HG03558 (cell line): ENCODE measurements around the gene SLC43A2.

Experiments
- ATAC-seq: cut with Tn5 transposase; IDR thresholded peaks from one replicate; pipeline ENCODE4 v1.9.1; 2021; ENCODE audit warnings: moderate number of reproducible peaks; ENCODE audit not compliant: unreplicated experiment; ENCODE audit errors: extremely low read depth

Gene SLC43A2

DNA sequence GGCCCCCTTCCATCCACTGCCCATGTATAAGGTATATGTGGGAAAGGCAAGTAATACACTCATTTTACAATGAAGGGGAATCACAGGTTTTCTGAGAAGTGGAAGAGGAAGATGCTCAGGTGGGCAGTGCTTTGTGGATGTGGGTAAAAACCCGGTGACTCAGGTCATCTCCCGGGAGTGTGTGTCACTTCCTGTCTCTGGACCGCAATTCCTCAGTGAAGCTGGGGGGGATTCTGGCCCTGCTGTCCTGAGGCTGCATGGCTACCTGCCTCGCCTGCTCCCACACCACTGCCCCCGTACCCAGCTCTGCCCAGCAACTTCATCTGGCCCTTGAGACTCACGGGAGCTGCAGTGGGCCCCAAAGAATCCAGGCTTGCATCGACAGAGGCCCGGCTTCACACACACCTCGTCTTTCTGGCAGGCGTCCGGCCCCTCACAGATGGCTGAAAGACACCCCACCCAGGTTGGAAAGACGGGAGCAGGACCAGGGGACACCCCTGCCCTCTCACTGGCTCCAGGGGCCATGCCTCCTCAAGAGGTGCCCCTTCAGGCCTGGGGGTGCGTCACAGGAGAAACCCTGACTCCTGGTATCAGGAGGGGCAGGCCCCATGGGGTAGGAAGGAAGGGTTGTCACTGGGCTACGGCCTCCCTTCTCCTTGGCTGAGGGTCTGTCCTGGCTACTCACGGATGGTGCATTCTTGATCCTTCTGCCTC, 16.0 kb upstream of the SLC43A2 start:
- no peak for ATAC-seq

DNA sequence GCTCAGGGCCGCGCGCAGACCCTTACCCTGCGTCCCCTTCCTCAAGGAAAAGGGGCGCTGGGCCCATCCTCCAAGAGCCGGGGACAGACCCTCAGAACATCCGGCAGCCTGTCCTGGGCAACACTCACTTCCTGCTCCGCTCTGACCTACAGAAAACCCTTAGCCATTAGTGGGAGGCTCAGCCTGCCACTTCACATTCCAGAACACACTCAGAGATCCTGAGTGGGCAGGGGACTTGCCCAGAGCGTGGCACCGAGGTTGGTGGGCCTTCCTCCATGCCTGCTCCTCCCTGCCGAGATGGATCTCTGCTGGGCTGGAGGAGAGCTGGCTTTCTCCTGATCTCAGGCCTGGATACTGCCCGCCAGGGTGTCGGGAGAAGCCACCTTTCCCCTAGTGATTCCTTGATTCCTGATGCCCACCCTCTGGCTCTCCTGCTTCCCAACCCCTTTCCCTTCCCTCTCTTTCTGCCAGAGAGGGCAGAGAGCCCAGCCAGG, 15.4 kb upstream of the SLC43A2 start:
- no peak for ATAC-seq

DNA sequence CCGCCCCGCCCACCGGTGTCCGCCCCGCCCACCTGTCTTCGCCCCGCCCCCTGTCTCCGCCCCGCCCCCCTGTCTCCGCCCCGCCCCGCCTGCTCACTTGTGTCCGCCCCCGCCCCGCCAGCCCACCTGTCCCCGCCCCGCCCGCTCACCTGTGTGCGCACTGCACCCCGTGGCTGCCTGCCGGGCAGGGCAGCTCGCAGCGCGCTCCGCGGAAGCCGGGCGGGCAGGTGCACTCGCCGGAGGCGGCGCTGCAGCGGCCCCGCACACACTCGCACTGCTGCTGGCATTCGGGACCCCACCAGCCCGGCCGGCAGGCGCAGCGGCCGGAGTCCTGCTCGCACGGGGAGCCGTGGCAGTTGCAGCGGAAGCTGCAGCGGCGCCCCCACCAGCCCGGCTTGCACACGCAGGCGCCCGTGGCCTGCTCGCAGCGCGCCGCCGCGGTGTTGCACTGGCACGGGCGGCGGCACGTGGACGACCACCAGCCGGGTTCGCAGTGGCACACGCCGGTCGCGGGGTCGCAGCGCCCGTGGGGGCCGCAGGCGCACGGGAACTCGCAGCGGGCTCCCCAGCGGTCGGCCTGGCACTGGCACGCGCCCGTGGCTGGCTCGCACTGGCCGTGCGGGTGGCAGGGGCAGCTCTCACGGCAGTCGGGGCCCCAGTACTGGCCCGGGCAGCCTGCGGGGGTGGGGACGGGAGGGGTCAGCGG, 14.8 kb upstream of the SLC43A2 start:
- no peak for ATAC-seq

DNA sequence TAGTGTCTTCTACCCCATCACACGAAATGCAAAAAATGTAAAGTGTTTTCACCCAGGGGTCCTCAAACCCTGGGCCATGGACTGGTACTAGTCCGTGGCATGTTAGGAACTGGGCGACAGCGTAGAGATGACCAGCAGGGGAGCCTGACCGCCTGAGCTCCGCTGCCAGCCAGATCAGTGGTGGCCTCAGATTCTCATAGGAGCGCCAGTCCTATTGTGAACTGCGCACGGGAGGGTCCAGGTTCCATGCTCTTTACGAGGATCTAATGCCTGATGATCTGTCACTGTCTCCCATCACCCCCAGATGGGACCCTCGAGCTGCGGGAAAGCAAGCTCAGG, 12.4 kb upstream of the SLC43A2 start:
- ATAC-seq, result no peak

DNA sequence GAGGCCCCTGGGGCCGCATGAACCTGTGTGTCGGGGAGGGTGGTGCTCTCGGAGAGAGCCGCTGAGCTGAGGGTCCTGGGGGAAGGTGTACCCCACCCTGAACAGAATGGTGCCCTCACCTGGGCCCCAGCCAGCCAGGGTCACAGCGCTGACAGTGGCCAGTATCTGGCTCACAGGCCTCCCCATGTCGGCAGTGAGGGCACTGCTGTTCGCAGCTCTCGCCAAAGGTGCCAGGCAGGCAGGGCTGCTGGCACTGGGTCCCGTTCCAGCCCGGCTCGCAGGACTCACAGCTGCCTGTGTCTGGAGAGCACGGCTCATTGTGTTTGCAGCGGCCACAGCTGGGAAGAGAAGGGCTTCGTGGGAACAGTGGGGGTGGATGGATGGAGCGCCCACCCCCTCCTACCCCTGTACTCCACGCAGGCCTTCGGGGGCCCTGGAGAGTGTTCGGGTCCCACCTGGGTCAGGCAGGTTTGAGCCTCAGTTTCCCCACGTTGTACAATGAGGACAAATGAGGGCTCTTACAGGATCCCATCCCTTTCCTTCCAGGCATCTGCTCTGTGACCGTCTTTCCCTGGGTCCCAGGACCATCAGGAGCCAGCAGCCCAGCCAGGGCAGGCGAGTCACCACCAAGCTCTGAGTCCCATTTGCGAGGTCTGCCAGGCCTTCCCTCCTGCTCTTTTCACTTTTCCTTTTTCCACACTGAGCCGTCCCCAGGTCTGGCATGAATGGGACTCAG, 11.9 kb upstream of the SLC43A2 start:
- no peak for ATAC-seq

DNA sequence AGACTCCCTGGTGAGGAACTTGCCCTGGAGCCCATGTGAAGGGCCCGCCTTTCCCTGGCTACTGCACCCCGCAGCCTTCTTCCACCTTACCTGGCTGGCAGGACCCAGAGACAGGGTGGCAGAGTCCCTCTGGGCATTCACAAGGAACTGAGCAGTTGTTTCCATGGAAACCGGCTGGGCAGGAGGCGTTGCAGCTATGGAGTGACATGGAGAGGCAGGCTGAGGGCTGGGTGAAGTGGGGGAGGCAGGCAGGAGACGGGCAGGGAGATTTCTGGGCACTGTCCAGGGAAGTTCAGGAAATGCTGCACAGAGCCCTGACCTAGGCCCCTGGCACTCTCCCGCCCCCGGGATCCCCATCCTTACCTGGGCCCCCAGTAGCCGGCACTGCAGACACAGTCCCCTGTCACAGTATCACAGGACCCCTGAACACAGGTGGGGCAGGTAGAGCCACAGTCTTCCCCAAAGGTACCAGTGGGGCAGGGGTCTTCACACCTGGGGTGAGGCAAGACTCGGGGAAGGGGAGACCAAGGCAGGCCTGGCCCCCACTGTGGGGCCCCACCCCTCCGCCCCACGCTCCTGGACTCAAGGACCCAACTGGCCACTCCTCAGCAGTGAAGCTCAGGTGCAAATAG, 11.0 kb upstream of the SLC43A2 start:
- ATAC-seq, result no peak

DNA sequence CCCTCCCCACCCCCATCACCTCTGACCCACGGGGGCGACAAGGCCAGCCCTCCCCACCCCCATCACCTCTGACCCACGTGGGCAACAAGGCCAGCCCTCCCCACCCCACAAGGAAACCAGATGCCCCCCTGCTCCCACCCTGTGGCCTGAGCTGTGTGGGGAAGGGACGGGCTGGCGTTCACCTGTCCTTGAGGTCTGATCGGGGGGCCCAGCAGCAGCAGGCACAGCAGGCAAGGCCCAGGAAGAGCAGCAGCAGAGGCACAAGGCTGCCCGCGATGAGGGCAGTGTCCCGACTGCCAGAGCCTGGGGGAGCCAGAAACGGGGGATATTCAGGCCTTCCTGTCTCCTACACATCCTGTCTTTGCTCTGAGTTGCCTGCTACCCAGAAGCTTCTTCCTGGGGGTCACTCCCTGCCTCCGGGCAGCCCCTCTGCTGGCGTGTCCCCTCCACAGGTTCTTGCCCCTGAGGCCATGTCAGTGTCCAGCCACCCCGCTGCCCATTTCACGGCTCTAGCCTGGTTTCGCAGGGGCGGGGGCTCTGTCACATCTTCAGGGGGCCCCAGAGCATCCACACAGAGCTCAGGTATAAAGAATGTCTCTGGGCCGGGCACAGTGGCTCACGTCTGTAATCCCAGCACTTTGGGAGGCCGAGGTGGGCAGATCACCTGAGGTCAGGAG, 10.1 kb upstream of the SLC43A2 start:
- ATAC-seq, result no peak

DNA sequence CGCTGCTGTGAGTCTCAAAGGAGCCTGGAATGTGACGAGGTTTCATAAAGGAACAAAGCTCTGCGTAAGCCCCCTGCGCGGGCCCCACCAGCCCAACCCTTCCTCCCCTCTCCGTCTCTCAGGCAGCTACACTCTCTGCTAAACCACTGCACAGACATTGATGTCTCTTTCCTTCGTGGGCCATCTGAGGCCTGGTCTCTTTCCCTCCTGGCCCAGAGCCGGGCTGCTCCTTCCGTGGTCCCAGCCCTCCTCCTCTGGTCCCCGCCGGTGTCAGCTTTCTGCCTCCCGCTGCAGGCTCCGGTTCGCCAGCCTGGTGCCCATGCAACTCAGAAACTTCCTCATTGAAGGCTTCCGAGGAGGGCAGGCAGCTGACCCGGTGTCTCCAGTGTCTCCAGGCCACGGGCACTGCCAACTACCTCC, 9.5 kb upstream of the SLC43A2 start:
- ATAC-seq, result no peak

DNA sequence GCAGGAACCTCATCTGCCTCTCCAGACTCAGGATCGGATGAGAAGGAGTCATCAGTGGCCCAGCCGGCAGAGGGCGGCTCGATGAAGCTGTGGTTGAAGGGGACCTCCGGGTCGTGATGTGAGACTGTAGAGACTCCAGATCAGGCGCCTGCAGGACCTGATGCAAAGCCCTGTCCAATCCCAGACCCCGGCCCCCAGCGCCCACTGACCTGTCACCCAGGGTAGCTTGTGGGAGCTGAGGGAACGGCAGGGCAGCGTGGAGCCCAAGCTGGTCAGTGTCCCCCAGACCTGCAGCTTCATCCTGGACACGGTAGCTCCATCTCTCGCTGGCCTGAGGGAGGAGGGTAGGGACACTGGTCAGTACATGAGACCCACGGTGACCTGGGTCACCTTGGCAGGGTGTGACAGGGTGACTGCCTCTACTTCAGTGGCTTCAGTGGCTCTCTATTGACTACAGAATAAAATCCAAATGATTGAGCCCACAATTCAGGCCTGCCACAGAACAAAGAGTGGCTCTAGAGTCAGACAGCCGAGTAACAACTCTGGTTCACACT, 8.2 kb upstream of the SLC43A2 start:
- ATAC-seq, result no peak

DNA sequence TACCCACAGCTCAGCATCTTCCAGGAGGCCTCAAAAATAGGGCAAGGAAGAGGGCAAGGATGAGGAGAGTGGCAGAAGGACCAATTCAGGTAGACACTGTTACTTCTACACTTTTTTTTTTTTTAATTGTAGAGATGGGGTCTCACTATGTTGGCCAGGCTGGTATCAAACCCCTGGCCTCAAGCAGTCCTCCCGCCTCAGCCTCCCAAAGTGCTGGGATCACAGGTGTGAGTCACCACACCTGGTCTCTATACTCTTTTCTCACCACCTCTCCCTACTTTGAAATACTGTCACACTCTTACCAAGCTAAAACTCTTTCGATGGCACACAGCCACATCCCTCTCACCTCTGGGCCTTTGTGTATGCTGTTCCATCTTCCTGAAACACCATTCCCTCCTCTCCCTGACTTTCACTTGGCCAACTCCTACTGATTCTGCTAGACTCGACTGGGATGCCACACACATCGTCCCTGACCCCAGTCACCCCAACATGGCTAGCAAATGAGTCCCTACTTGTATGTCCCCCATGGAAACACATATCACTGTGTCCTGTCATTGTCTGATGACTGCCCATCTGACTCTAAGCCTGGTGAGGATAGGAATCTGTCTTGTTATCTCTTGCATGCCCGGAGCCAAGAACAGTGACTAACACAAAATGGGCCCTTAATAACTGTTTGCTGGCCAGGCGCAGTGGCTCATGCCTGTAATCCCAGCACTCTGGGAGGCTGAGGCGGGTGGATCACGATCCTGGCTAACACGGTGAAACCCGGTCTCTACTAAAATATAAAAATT, 7.2 kb upstream of the SLC43A2 start:
- ATAC-seq, result no peak

DNA sequence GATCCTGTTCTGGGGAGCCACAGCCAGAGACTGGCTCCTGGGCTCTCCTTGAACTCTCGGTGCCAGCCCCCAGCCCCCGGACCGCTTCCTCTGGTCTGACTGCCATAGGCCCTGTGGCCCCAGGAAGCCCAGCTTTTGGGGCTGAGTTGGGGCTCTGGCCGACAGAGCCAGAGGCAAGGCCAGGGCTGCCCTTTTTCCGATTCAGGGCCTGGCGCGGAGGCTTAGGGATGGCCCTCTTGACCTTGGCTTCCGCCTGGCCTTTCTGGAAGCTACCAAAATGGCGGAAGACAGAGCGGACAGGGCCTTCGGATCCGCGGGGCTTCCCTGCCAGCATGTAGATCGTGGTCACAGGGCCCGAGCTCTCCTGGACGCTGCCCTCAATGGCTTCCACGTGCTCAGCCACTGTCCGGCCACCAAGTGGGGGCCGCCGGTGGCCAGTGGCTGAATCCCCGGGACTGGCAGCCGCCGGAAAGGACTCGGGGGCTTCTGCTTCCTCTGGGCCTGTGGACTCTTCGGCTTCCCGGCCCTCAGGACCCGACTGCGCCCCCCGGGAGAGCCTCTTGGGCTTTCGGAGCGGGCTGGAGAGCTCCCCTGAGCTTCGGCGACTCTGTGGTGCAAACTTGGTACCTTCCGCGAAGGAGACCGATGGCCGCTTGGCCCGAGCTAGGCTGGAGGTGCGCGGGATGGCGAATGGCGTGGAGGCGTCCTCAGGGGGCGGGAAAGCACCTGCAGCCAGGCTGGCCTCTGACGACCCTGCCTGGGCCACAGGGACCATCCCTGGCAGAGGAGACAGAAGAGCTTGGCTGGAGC, 6.4 kb upstream of the SLC43A2 start:
- ATAC-seq, result no peak

DNA sequence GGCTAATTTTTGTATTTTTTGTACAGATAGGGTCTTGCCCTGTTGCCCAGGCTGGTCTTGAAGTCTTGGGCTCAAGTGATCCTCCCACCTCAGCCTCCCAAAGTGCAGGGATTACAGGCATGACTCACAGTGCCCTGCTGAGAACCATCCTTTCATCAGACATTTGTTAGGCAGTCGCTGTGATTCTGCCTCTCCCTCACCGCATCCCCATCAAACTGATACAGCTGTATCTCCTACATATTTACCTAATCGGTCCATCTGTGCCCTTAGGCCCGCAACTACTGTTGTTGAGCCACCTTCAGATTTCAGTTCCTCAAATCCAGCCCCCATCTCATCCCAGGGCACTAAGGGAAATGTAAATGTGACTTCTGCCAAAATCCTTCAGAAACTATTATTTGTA, 2.0 kb upstream of the SLC43A2 start:
- ATAC-seq, result no peak

DNA sequence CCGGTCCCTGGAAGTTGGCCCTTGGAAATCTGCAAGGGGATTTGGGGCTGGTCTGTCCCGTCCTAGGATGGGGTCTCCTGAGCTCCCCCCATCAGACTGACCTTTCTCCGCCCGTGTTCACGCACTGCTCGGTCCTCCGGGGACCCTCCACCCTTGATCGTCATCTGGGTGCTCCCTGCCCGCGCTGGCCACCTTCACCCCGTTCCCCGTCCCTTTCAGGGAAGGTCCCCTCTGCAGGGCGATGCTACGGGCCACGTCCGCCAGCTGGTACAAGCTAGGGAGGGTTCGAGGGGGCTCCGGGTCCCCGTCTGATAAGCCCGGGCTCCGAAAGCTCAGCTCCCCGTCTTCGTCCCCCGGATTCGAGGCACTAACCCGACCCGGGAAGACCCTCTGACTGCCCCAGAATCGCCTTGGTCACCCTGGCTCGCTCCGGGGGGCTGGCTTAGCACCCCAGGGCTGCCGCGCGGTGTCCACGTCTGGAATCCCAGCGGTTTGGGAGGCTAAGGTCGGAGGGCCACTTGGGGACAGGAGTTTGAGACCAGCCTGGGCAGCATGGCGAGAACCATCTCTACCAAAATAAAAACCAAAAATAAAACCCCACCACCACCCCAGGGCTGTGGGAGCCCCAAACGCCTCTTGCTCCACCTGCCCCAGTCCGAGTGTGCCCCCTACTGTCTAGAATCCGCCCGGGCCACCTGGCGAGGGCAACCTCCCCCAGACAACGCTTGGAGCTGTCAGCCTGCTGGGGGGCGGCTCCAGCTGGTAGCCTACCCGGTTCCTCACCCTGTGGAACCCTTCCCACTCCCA, 1.1 kb upstream of the SLC43A2 start:
- no peak for ATAC-seq

DNA sequence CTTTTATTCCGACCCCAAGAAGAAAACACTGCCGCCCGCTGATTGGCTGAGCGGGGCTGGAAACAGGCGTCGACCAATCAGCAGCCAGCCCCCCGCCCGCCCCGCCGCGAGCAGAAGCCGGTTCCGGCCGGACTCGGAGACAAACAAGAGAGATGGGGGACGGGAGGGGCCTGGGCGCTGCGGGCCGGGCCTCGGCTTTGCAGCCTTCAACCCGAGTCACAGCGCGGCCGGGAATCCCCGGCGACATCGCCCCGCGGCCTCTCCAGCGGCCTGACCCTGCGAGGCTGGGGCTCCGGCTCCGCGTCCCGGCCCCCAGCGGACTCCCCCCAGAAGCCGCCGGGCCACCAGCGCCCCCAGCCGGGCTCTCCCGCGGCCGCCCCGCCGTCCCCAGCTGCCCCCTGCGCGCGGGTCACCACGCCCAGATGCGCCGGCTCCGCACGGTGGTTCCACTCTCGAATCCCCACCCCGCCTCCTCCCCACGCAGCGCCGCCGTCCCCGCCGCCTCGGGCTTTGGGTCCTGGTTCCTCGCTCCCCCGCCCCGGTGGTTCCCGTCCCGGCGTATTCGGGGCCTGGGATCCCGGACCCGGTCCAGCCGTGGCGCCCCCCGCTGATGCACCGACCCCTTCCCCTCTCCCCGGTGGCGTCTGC, 346 bp upstream of the SLC43A2 start:
- no peak for ATAC-seq

DNA sequence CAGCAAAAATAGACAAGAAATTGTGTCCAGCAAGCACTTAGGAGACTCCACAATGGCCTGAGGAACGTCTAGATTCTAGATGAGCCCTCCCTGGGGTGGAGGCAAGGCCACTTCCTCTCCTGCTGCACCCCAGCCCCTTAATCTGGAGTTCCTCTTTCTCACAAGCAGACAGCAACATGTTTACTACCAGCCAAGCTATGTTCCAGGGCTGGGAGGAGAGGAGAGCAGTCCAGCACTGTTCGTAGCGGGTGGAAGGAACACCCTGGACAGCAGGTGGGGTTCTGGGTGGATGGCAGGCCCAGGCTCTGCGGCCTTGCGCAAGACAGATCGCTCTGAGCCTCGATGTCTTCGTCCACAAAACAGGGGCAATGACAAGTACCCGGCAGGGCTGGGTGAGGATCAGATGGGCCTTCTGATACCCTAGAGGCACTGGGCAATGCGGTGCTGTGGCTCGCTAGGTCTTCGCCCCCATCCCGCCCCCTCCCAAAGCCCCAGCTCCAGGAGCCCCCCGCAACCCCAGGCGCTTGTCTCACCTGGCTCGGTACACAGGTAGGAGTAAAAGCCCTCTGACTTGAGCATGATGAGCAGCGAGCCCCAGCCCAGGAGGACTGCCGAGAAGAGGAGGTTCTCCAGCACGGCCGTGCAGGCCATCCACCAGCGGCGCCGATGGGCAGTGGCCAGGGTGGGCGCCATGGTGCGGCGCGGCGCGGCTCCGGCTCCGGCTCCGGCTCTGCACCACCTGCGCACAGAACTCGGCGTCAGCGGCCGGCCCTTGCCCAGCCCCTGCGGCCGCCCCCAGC, 1.3 kb downstream of the SLC43A2 start:
- no peak for ATAC-seq

DNA sequence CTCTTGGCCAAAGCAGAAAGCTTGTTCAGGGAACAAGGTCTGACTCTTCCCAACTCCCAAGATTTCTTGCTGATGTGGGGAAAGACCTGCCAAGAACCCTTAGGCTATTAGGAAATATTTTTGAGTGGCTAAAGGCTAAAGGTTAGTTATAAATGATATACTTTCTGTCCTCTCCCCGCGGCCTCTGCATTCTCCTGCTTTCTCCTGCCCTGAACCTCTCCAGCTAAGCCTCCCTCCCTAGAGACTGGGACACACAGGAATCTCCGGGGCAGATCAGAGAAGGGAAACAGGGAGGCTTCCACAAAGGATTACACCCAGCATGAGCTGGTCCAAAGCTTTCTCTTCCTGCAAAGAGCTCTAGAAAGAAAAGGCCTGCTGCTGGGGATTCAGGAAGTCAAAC, 2.3 kb downstream of the SLC43A2 start:
- no peak for ATAC-seq
